ENCODE results near the gene ADPRH.
"Not testable (repeated sequence)": the region's sequence is repeated elsewhere in the genome, so short reads cannot be mapped to it uniquely, and the experiment has no call there.

Gene ADPRH

DNA sequence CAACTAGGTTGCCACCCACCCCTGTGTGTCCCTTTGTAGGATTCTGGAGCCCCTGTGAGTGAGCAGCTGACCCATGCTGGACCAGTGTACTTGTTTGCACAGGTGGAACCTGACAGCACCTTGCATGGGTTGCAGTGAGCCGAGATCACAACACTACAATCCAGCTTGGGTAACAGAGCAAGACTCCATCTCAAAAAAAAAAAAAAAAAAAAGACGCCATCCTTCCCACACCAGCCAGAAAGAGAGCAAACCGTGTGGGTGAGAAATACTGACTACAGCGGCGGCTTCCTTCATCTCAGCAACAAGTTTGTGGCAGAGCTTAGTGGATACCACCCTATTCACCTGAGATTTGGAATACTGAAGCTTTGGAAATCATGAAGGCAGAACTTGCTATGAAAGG is 19.1 kb upstream of the ADPRH start:
- no peak for DNase-seq

- peak; percentile 63 for DNase-seq
Observed at GRCh38 chr3:119562307-119562961, 16.9 kb upstream of the ADPRH start.

DNA sequence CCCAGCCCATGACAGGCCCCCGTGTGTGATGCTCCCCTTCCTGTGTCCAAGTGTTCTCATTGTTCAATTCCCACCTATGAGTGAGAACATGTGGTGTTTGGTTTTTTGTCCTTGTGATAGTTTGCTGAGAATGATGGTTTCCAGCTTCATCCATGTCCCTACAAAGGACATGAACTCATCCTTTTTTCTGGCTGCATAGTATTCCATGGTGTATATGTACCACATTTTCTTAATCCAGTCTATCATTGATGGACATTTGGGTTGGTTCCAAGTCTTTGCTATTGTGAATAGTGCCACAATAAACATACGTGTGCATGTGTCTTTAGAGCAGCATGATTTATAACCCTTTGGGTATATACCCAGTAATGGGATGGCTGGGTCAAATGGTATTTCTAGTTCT is 16.0 kb upstream of the ADPRH start:
- not testable (repeated sequence) for DNase-seq

GRCh38 chr3:119569156-119569555 is 10.1 kb upstream of the ADPRH start:
- no peak for DNase-seq

GRCh38 chr3:119570229-119570628 is 9.1 kb upstream of the ADPRH start:
- DNase-seq: no peak

- no peak for DNase-seq
Observed at GRCh38 chr3:119571230-119571629, 8.1 kb upstream of the ADPRH start.

DNA sequence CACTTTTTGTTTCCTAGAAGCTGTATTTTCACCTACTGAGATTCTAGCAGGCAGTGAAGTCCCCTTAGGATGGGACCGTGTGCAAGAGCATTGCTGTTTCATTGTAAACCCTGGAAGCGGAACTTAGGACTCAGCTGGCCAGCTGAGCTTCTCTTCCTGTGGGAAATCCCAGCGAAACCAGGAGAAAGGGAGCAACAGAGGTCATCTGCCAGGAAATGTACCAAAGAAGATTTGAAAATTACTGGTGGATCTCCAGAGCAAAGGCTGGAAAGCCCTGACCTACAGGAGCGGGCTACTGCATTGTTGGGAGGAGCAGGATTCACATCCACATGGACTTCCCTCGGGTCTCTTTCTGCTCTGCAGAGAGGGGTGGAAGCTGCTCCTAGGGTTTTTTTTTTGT is 7.6 kb upstream of the ADPRH start:
- no peak for DNase-seq

GRCh38 chr3:119575507-119575906 is 3.8 kb upstream of the ADPRH start:
- DNase-seq: no peak

DNA sequence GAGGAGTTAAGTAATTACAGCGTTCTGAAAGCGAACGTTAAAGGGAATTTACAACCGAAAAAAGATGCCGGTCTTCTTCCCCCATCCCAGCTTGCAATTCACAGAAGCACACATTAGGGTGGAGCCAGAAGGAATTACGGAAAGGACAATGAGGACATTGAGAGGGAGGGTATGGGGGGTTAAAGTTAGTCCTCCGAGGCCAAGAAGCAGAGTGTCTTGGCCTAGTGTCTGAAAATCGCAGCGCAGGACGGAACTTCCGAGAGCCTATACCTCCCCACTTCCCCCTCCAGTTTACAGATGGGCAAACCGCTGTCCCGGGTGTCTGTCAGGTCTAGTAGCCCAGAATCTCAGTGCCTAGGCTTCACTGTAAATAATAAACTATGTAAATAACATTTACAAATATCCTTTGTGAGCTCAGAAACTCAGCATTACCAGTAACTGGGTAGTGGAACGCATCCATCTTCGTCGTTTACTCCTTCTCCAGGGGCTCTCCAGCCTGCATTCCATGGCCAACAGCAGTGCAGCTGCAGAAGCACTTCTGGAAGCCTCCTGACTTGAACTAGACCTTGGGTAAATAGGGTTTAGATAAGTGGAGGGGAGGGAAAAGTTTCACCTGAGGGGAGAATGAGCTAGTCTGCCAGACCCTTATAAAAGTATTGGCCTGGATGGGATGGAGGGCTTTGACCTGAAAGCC is 922 bp downstream of the ADPRH start:
- DNase-seq: peak; percentile 43

DNA sequence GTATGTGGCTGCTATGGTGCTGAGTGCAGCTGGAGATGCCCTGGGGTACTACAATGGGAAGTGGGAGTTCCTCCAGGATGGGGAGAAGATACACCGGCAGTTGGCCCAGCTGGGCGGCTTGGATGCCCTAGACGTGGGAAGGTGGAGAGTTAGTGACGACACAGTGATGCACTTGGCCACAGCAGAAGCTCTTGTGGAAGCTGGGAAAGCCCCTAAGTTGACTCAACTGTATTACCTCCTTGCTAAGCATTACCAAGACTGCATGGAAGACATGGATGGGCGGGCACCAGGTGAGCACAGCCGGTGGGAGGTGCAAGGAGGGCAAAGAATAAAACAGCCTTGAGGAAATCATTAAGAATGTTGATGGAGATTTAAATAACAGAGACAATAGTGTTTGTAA is 2.9 kb downstream of the ADPRH start:
- peak; percentile 59 for DNase-seq

GRCh38 chr3:119585208-119585607 is 5.9 kb downstream of the ADPRH start:
- DNase-seq: no peak

GRCh38 chr3:119585856-119586570 is 6.7 kb downstream of the ADPRH start:
- no peak for DNase-seq

DNA sequence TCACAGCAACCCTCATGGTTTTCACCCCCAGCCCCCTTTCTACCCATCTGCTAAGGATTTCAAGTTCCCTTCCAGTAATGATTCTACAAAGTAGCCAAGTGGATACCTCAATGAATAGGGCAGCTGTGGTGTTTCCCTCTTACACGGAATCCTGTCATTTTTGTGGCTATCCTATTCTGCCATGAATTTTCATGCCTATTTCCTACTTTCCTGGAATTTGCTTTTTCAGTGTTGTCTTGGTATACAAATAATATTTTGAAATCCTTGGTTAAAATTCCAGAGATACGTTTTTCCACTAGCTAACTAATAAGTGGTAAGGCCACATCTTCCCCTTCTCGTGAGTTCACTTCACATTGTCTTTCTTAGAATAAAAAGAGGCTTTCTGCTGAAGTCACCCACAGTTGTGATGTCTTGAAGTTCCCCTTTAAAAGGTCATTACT is 7.5 kb downstream of the ADPRH start:
- DNase-seq: no peak

DNA sequence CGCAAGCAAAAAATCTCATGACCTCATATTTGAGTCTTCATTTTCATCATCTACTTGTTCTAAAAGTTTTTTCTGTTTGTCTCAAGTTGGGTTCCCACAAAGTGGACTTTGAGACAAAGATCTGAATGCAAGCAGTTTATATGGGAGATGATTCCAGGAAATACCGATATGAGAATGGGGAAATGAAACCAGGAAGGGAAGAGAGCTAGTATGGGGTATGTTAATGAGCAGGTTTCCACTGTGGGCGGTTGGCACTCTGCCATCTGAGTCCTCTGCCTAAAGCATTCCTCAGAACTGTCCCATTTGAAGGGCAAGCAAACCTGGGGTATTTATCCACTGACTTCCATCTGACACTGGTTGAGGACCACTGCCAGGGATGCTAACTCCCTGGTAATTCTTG is 8.8 kb downstream of the ADPRH start:
- peak; percentile 53 for DNase-seq

DNA sequence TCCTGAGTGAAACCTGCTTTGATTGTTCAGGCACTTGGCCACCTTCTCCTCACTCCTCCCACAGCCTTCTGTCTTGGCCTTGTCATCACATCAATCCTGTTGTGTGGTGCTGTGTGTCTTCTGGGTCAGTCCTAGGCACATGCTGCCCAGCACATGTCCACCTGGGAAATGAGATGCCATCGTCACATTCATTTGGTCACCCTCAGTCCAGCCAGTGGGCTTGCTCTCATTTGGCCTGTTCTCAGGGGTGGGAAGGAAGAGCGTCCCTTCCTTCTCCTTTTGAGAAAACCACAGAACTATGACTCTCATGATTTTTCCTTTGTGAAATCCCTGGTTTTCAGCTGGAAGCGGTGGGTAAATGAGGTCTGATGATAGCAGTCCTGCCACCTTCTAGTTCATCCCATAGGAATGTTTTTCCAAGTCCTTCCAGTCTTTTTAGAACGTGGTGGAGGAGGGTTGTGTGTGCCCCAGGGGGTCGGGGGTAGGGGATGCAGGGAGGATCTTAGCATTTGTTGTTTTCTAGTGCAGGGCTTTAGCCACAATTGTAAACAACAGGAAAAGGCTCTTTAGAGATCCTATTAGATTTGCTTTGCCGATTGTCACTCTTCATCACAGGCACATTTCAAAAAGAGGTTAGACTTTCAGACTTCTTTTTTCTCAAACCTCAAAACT is 9.9 kb downstream of the ADPRH start:
- DNase-seq: no peak

DNA sequence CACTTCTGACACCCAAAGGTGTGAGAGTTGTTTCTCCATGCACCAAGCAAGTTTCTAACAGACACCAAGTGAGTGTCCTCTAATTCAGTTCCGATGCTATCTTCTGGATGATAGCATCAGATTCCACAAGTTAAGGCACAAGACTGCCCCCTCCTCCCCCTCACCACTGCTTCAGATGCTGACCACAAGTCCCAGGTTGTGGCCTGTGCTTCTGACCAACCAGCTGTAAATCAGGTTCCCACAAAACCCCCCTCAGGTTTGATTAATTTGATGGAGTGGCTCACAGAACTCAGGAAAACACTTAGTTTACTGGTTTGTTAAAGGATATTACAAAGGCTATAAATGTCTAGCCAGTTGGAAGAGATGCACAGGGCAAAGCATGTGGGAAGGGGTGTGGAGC is 11.4 kb downstream of the ADPRH start:
- DNase-seq: no peak

DNA sequence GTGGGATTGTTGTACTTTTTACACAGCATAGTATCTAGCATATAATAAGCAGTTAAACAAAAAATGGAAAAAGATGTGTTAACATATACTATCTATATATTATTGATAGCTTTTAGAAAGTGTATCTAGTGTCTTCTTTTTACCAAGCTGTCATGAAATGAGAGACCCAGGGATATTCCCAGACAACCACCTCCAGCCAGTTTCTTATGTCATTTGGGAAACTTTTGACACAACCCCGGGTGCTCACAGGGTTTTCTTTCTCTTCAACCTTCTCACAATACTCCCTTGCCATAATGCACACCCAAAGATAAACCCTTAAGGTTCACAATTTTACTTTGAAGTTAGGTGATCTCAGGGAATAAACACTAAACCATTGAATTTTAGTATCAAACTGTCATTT is 13.6 kb downstream of the ADPRH start:
- no peak for DNase-seq

DNA sequence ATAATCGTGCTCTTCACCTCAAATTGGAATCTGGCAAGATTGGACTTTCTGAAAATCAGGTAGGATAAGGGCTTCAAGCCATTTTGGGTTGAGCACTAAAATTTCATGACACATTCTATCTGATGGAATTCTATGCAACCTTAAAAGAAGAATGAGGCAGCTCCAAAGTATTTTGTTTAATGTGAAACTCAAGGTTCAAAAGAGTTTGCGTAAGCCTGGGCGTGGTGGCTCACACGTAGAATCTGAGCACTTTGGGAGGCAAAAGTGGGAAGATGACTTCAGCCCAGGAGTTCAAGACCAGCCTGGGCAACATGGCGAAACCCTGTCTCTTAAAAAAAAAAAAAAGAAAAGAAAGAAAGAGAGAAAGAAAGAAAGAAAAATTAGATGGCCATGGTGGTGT is 14.8 kb downstream of the ADPRH start:
- no peak for DNase-seq

- not testable (repeated sequence) for DNase-seq
Observed at GRCh38 chr3:119594929-119595328, 15.6 kb downstream of the ADPRH start.

DNA sequence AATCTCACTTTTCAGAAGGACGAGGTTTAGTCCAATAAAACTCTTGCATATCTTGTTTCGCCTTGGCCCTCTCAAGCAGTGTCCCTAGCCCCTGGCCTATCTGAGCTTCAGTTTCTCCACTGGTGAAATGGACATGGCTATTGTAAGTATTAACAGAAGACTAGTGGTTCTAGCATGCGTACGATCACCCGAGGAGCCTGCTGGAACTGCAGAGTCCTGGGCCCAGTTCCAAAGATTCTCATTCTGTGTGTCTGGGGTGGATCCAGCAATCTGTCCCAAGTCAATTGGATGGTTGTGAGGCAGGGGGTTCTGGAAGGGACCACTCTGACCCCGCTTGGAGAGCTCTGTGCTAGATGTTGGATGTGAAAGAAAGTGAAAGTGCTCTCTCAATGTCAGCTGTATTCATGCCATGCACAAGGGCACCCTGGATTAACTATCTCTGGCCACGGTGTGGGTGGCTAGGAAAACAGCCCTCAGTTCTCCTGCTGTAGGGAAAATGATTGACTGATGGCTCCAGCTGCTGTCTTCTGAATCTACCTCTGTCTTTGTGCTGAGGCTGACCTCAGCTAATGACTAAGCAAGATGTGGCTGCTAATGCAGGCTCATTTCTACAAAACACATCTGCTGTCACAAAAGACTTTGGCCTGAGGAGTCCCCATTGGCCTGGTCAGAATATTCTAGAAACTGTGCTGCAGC is 16.5 kb downstream of the ADPRH start:
- DNase-seq: no peak

- no peak for DNase-seq
Observed at GRCh38 chr3:119596398-119596797, 17.1 kb downstream of the ADPRH start.

- DNase-seq: no peak
Observed at GRCh38 chr3:119597548-119598288, 18.4 kb downstream of the ADPRH start, which contains the start of gene PLA1A. Gene PLA1A (plus strand): TSS chr3:119597885. CDS start chr3:119597914, 29 bp downstream.

Measured in stimulated activated CD8-positive, alpha-beta memory T cell treated with anti-CD3 and anti-CD28 coated beads, Interleukin-4, amount 100 ng/mL, for 48 hours (primary cell).